ENCODE data around the gene SNX20. TPM values are rescaled to one million over a fixed set of nuclear protein-coding genes. Genes with fewer than 3 reads are reported as not detected.

SNX20 gene
- total and polyA plus RNA-seq, 2 of the 13 experiments (the other 11 are each of a cell fraction or from before 2014, with no cell fraction given), result not detected

GRCh38 chr16:50668368-50669008, 12.6 kb downstream of the SNX20 start (continued):
- TF ChIP-seq FUBP1 (CRISPR knock-in tag; IDR thresholded peaks at IDR 0.05; ENCODE audit: borderline replicate concordance), result no peak
- peak; percentile 98 for TF ChIP-seq RXRA (CRISPR knock-in tag; IDR thresholded peaks at IDR 0.05)
- peak; percentile 51 for TF ChIP-seq HNF1B (CRISPR knock-in tag; IDR thresholded peaks at IDR 0.05)
- peak; percentile 1; the same call in 1 of the 2 replicates for TF ChIP-seq ZNF670 (CRISPR knock-in tag; IDR thresholded peaks at IDR 0.05; ENCODE audit: borderline replicate concordance)
- 0 out of 2 replicates have a peak, but pooled peaks have one; percentile 29 for TF ChIP-seq ZNF136 (CRISPR knock-in tag; IDR thresholded peaks at IDR 0.05; ENCODE audit: low read depth)
- peak; percentile 81; the same call in 1 of the 2 replicates for TF ChIP-seq ZNF572 (CRISPR knock-in tag; IDR thresholded peaks at IDR 0.05)
- TF ChIP-seq ZNF337 (CRISPR knock-in tag; IDR thresholded peaks at IDR 0.05; ENCODE audit: borderline replicate concordance, low read depth), result no peak
- peak; percentile 61 for TF ChIP-seq SMC3 (IDR thresholded peaks at IDR 0.05; ENCODE audit: low read length)
- peak; percentile 65; the same call in 1 of the 2 replicates for TF ChIP-seq CCDC6 (CRISPR knock-in tag; IDR thresholded peaks at IDR 0.05)
- 0 out of 2 replicates have a peak, but pooled peaks have one; percentile 37 for TF ChIP-seq ISL2 (CRISPR knock-in tag; IDR thresholded peaks at IDR 0.05)
- TF ChIP-seq AKNA (CRISPR knock-in tag; IDR thresholded peaks at IDR 0.05; ENCODE audit: borderline replicate concordance), result no peak
- TF ChIP-seq HMGXB4 (CRISPR knock-in tag; IDR thresholded peaks at IDR 0.05; ENCODE audit: borderline replicate concordance in 1 of 2, low read depth in 1 of 2), result peak in 1 of 2 experiments; percentile 64; a peak in 1 of 4 replicates
- peak; percentile 53; the same call in 1 of the 2 replicates for TF ChIP-seq ZNF543 (CRISPR knock-in tag; IDR thresholded peaks at IDR 0.05)
- TF ChIP-seq KAT8 (CRISPR knock-in tag; IDR thresholded peaks at IDR 0.05), result peak; percentile 29; the same call in 1 of the 2 replicates
- no peak for TF ChIP-seq TIGD3 (CRISPR knock-in tag; IDR thresholded peaks at IDR 0.05; ENCODE audit: borderline replicate concordance)

Measured in HepG2 (cell line).